ENCODE results near the gene LRRN4.
"Not testable (repeated sequence)": the region's sequence is repeated elsewhere in the genome, so short reads cannot be mapped to it uniquely, and the experiment has no call there.

LRRN4 gene

GRCh38 chr20:6034134-6034969, 19.5 kb downstream of the LRRN4 start:
- Histone ChIP-seq H3K27me3 (ENCODE audit: low read depth) (no peaks in the 10 kb centered on the region), H3K9me3 (no peaks in the 10 kb centered on the region; the same call in 1 of the 2 replicates), H3K4me3 (no peak overlapping the region), H3K4me1 (peaks cover 17% of the 10 kb centered on the region), H3K36me3 (replicated peaks) (peaks cover 23% of the 10 kb centered on the region)
- DNase-seq (ENCODE audit: low spot score in 2 of 2), result no peak
- in situ Hi-C loops (cut with MboI; ENCODE audit: low sequenced_read_pairs), result no loop called here

- DNase-seq (ENCODE audit: low spot score in 2 of 2); in situ Hi-C loops (cut with MboI; ENCODE audit: low sequenced_read_pairs); H3K4me1 ChIP-seq; H3K27me3 ChIP-seq (ENCODE audit: low read depth); H3K4me3 ChIP-seq; H3K9me3 ChIP-seq: not testable (repeated sequence)
- H3K36me3 ChIP-seq (replicated peaks), result peaks cover 26% of the 10 kb centered on the region
These were observed 21.0 kb downstream of the LRRN4 start for GRCh38 chr20:6032907-6033306.

- no peak for DNase-seq (ENCODE audit: low spot score in 2 of 2)
- in situ Hi-C loops (cut with MboI; ENCODE audit: low sequenced_read_pairs), result no loop called here
- Histone ChIP-seq H3K4me1 (no peaks in the 10 kb centered on the region), H3K9me3 (no peaks in the 10 kb centered on the region), H3K4me3 (no peak overlapping the region), H3K27me3 (ENCODE audit: low read depth) (no peaks in the 10 kb centered on the region), H3K36me3 (replicated peaks) (peaks cover 22% of the 10 kb centered on the region)
These were observed 23.3 kb downstream of the LRRN4 start for GRCh38 chr20:6030453-6031080.

DNA sequence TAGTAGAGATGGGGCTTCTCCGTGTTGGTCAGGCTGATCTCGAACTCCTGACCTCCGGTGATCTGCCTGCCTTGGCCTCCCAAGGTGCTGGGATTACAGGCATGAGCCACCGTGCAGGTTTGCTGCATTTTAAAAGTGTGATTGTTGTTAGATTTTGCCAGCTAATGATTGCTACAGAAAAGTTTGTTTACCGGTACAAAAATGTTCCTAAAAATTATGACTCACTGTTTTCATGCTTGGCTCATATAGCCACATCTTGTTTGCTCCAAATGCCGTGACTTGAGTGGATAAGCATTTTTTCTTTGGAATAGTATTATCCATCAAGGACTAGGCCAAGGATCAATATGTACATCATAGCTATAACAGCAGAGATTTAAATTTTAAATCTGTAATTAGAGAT, 24.3 kb downstream of the LRRN4 start:
- Histone ChIP-seq H3K4me1 (no peaks in the 10 kb centered on the region), H3K27me3 (ENCODE audit: low read depth) (no peaks in the 10 kb centered on the region), H3K4me3 (no peak overlapping the region), H3K9me3 (peaks cover 6% of the 10 kb centered on the region; the same call in 1 of the 2 replicates), H3K36me3 (replicated peaks) (peaks cover 25% of the 10 kb centered on the region)
- in situ Hi-C loops (cut with MboI; ENCODE audit: low sequenced_read_pairs), result no loop called here
- no peak for DNase-seq (ENCODE audit: low spot score in 2 of 2)

DNA sequence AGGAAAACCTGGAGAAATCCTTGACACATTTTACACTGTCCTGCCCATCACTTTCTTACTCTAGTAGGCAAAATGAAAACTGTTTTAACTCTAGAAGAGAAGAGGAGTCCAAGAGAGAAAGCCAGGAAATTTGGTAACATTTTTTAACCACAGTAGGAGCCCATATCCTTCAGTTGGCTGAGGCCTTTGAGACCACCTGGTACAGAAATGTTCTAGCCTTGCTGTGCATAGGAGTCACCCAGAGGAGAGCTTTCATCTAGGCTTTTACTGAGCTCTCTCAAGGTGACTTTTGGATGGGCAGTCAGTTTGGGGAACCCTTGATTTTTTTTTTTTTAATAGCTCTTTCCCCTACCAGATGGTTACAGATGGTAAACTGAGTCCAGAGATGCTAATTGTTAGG, 25.0 kb downstream of the LRRN4 start:
- Histone ChIP-seq H3K9me3 (peaks cover 6% of the 10 kb centered on the region; the same call in 1 of the 2 replicates), H3K36me3 (replicated peaks) (peaks cover 27% of the 10 kb centered on the region), H3K4me3 (no peak overlapping the region), H3K27me3 (ENCODE audit: low read depth) (no peaks in the 10 kb centered on the region), H3K4me1 (no peaks in the 10 kb centered on the region)
- DNase-seq (ENCODE audit: low spot score in 2 of 2), result no peak
- in situ Hi-C loops (cut with MboI; ENCODE audit: low sequenced_read_pairs), result no loop called here

DNA sequence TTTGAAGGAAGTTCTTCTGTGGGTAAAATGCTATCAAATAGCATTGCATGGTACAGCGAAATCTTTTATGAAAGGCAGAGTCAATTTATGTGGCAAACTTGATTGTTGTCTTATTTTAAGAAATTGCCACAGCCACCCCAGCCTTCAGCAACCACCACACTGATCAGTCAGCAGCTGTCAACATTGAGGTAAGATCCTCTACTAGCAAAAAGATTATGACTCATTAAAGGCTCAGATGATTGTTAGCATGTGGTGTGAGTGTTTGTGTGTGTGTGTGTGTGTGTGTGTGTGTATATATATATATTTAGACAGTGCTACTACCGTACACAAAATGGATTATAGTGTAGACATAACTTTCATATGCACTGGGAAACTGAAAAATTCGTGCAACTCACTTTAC, 27.8 kb downstream of the LRRN4 start:
- in situ Hi-C loops (cut with MboI; ENCODE audit: low sequenced_read_pairs), result no loop called here

GRCh38 chr20:6024768-6025167, 29.1 kb downstream of the LRRN4 start:
- Histone ChIP-seq H3K9me3 (peaks cover 6% of the 10 kb centered on the region; the same call in 1 of the 2 replicates), H3K36me3 (replicated peaks) (peaks cover 37% of the 10 kb centered on the region), H3K4me1 (no peaks in the 10 kb centered on the region), H3K27me3 (ENCODE audit: low read depth) (no peaks in the 10 kb centered on the region), H3K4me3 (no peak overlapping the region)
- DNase-seq (ENCODE audit: low spot score in 2 of 2), result no peak
- in situ Hi-C loops (cut with MboI; ENCODE audit: low sequenced_read_pairs), result no loop called here

More for the DNA sequence above, 27.8 kb downstream of the LRRN4 start:
- no peak for DNase-seq (ENCODE audit: low spot score in 2 of 2)
- peaks cover 37% of the 10 kb centered on the region for H3K36me3 ChIP-seq (replicated peaks)
- H3K4me1 ChIP-seq, result no peaks in the 10 kb centered on the region
- H3K4me3 ChIP-seq, result no peak overlapping the region
- peaks cover 6% of the 10 kb centered on the region; the same call in 1 of the 2 replicates for H3K9me3 ChIP-seq
- no peaks in the 10 kb centered on the region for H3K27me3 ChIP-seq (ENCODE audit: low read depth)

DNA sequence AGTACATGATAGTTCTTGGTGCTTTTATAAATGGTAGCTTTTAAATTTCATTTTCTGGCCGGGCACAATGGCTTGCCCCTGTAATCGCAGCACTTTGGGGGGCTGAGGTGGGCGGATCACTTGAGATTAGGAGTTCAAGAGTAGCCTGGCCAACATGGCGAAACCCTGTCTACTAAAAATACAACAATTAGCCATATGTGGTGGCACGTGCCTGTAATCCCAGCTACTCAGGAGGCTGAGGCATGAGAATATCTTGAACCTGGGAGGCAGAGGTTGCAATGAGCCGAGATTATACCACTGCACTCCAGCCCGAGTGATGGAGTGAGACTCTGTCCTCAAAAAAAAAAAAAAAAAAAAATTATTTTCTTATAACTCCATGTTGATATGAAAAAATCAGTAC, 36.0 kb downstream of the LRRN4 start:
- no peak for DNase-seq (ENCODE audit: low spot score in 2 of 2)
- H3K9me3 ChIP-seq, result no peaks in the 10 kb centered on the region
- no peaks in the 10 kb centered on the region for H3K4me1 ChIP-seq
- no peak overlapping the region for H3K4me3 ChIP-seq
- in situ Hi-C loops (cut with MboI; ENCODE audit: low sequenced_read_pairs), result no loop called here
- peaks cover 53% of the 10 kb centered on the region for H3K36me3 ChIP-seq (replicated peaks)
- no peaks in the 10 kb centered on the region for H3K27me3 ChIP-seq (ENCODE audit: low read depth)

- in situ Hi-C loops (cut with MboI; ENCODE audit: low sequenced_read_pairs), result no loop called here
- H3K4me1 ChIP-seq, result no peaks in the 10 kb centered on the region
- H3K9me3 ChIP-seq, result no peaks in the 10 kb centered on the region
- no peak overlapping the region for H3K4me3 ChIP-seq
- DNase-seq (ENCODE audit: low spot score in 2 of 2), result no peak
- H3K27me3 ChIP-seq (ENCODE audit: low read depth), result no peaks in the 10 kb centered on the region
- H3K36me3 ChIP-seq (replicated peaks), result peaks cover 57% of the 10 kb centered on the region
These were observed 36.4 kb downstream of the LRRN4 start for GRCh38 chr20:6017467-6017866.

- H3K36me3 ChIP-seq (replicated peaks), result peaks cover 72% of the 10 kb centered on the region
- no peaks in the 10 kb centered on the region for H3K9me3 ChIP-seq
- no peak overlapping the region for H3K4me3 ChIP-seq
- H3K4me1 ChIP-seq, result no peaks in the 10 kb centered on the region
- H3K27me3 ChIP-seq (ENCODE audit: low read depth), result no peaks in the 10 kb centered on the region
- no peak for DNase-seq (ENCODE audit: low spot score in 2 of 2)
- in situ Hi-C loops (cut with MboI; ENCODE audit: low sequenced_read_pairs), result no loop called here
These were observed 38.9 kb downstream of the LRRN4 start for GRCh38 chr20:6014957-6015356.

GRCh38 chr20:6014017-6014416, 39.8 kb downstream of the LRRN4 start:
- in situ Hi-C loops (cut with MboI; ENCODE audit: low sequenced_read_pairs), result no loop called here
- H3K4me3 ChIP-seq, result no peak overlapping the region
- H3K27me3 ChIP-seq (ENCODE audit: low read depth), result no peaks in the 10 kb centered on the region
- H3K36me3 ChIP-seq (replicated peaks), result peaks cover 75% of the 10 kb centered on the region
- no peaks in the 10 kb centered on the region for H3K4me1 ChIP-seq
- no peak for DNase-seq (ENCODE audit: low spot score in 2 of 2)
- no peaks in the 10 kb centered on the region for H3K9me3 ChIP-seq

DNA sequence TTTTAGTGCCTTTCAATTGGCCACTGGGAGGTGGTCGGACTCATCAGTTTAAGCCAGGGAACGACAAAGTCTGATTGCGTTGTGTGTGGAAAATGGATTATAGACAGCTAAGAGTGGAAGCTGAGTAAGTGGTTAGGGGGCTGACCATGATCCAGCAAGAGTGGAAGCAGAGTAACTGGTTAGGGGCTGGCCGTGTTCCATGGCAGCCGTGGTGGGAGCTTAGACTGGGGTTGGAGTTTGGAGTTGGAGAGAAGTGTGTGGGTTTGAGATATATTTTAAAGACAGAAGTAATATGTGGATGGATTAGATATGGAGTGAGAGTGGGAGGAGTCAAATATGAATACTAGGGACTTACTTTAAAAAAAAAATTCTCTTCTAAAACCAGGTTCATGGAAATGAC, 41.7 kb downstream of the LRRN4 start:
- in situ Hi-C loops (cut with MboI; ENCODE audit: low sequenced_read_pairs), result no loop called here
- Histone ChIP-seq H3K36me3 (replicated peaks) (peaks cover 63% of the 10 kb centered on the region), H3K4me1 (peaks cover 5% of the 10 kb centered on the region; the same call in 1 of the 2 replicates), H3K9me3 (no peaks in the 10 kb centered on the region), H3K4me3 (no peak overlapping the region), H3K27me3 (ENCODE audit: low read depth) (no peaks in the 10 kb centered on the region)
- DNase-seq (ENCODE audit: low spot score in 2 of 2), result no peak

- H3K4me1 ChIP-seq, result peaks cover 5% of the 10 kb centered on the region
- H3K27me3 ChIP-seq (ENCODE audit: low read depth), result no peaks in the 10 kb centered on the region
- no peaks in the 10 kb centered on the region for H3K9me3 ChIP-seq
- DNase-seq (ENCODE audit: low spot score in 2 of 2), result peak in 1 of 2 experiments; percentile 32
- in situ Hi-C loops (cut with MboI; ENCODE audit: low sequenced_read_pairs), result no loop called here
- peaks cover 28% of the 10 kb centered on the region for H3K36me3 ChIP-seq (replicated peaks)
- peak overlapping the region; percentile 51; the same call in 1 of the 2 replicates for H3K4me3 ChIP-seq
These were observed 45.6 kb downstream of the LRRN4 start for GRCh38 chr20:6008254-6008653.

DNA sequence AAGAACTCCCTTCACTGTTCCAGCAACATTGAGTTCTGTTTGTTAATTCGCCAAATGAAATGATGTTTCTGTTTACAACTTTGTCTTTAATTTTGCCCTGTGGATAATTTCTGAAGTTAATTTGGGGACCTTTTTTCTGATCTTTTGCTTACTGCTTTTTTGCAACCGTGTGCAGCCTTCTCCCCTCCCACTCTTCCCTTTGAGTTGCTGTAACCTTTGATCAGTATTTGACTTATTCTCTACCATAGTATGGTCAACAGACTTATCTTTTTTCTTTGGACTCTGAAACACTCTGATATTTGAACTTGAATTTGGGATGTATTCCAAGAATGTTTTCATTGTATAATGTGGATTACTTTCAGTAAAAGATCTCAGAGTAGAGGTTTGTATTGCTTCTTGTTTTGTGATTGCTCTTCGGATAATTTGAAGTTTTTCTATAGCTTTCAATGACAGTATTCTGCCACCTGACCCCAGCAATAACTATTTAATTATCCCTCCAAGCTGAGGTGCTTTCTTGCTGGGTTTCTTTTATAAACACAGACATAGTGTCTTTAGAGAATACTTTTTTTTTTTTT, 46.2 kb downstream of the LRRN4 start:
- no peak for DNase-seq (ENCODE audit: low spot score in 2 of 2)
- H3K9me3 ChIP-seq, result no peaks in the 10 kb centered on the region
- H3K27me3 ChIP-seq (ENCODE audit: low read depth), result no peaks in the 10 kb centered on the region
- in situ Hi-C loops (cut with MboI; ENCODE audit: low sequenced_read_pairs), result no loop called here
- peak overlapping the region; percentile 51 for H3K4me3 ChIP-seq
- peaks cover 5% of the 10 kb centered on the region for H3K4me1 ChIP-seq
- H3K36me3 ChIP-seq (replicated peaks), result peaks cover 25% of the 10 kb centered on the region
